ENCODE measurements around the gene SLC31A1. TPM values are rescaled to one million over a fixed set of nuclear protein-coding genes. Genes with fewer than 3 reads are reported as not detected.

SLC31A1 gene
- total RNA-seq, 1 experiment from 2014 or later = 34.4 TPM

- Histone ChIP-seq H3K4me1 (ENCODE audit: insufficient read depth, low read length) (no peaks in the 10 kb centered on the region), H3K14ac (ENCODE audit: insufficient read depth, low read length) (no peak overlapping the region), H3K27me3 (ENCODE audit: insufficient read depth, low read length) (no peaks in the 10 kb centered on the region), H3K9me3 (ENCODE audit: control insufficient read depth, low read depth, low read length) (no peaks in the 10 kb centered on the region), H3K9ac (ENCODE audit: extremely low read depth, insufficient read length, low read length) (no peak overlapping the region), H3T11ph (ENCODE audit: low read length) (no peak overlapping the region), H3K23me2 (ENCODE audit: insufficient read length, low read depth, low read length, poor library complexity, severe bottlenecking) (no peaks in the 10 kb centered on the region), H3K4me2 (ENCODE audit: insufficient read depth, insufficient read length, low read length) (no peak overlapping the region), H2BK12ac (ENCODE audit: insufficient read length, low read depth, low read length) (no peak overlapping the region), H3K79me2 (ENCODE audit: insufficient read depth, low read length) (no peaks in the 10 kb centered on the region), H3K4ac (ENCODE audit: low read depth, low read length) (no peak overlapping the region), H2AFZ (ENCODE audit: low read length) (no peak overlapping the region), H3K27ac (ENCODE audit: insufficient read length, low read depth, low read length) (no peak overlapping the region), H2BK120ac (ENCODE audit: low read depth, low read length, poor library complexity, severe bottlenecking) (no peak overlapping the region), H4K91ac (ENCODE audit: insufficient read length, low read depth, low read length) (no peak overlapping the region), H3K79me1 (ENCODE audit: insufficient read depth, low read depth, low read length, poor library complexity, severe bottlenecking) (no peaks in the 10 kb centered on the region), H3K56ac (ENCODE audit: insufficient read length, low read depth, low read length) (no peak overlapping the region), H2BK5ac (ENCODE audit: insufficient read length, low read length) (no peak overlapping the region), H2AK5ac (ENCODE audit: insufficient read length, low read length) (no peak overlapping the region), H4K5ac (ENCODE audit: insufficient read length, low read depth, low read length) (no peak overlapping the region), H2BK15ac (ENCODE audit: low read depth, low read length) (no peak overlapping the region), H2BK20ac (ENCODE audit: low read depth, low read length, poor library complexity, severe bottlenecking) (no peak overlapping the region), H4K8ac (replicated peaks; ENCODE audit: insufficient read length, low read depth, low read length) (no peak overlapping the region), H3K23ac (ENCODE audit: insufficient read length, low read depth, low read length) (no peak overlapping the region), H3K18ac (ENCODE audit: insufficient read length, low read depth, low read length) (no peak overlapping the region), H4K20me1 (ENCODE audit: control insufficient read depth, insufficient read depth, insufficient read length) (no peaks in the 10 kb centered on the region)
- Mint-ChIP-seq H3K9me3 (peaks cover 3 to 5% of the 10 kb centered on the region in 2 experiments; a peak in 3 of 5 replicates), H3K4me1 (peaks cover 7 to 18% of the 10 kb centered on the region in 2 experiments; a peak in 3 of 4 replicates), H3K27me3 (ENCODE audit: low read depth) (no peaks in the 10 kb centered on the region), H3K4me3 (no peak overlapping the region), H3K27ac (peak overlapping the region in 1 of 3 experiments; percentile 74; a peak in 1 of 7 replicates), H3K36me3 (ENCODE audit: insufficient read depth in 1 of 3, low read depth in 3 of 3) (peaks cover 7 to 13% (median 7%) of the 10 kb centered on the region in 3 experiments; a peak in 6 of 7 replicates)
- no CpG with 5 or more reads among the region's 4 CpGs for WGBS (ENCODE audit: extremely low coverage, insufficient read length, low lambda C conversion rate)
- DNase-seq = no peak
- no peak for TF ChIP-seq CTCF (conservative IDR thresholded peaks at IDR 0.05)
These were observed 24.6 kb downstream of the SLC31A1 start for GRCh38 chr9:113245894-113246293.

All from H9 (cell line).